ENCODE data around the gene GTF2F2. TPM values are rescaled to one million over a fixed set of nuclear protein-coding genes. Genes with fewer than 3 reads are reported as not detected.

GTF2F2 gene
- total RNA-seq, 1 donor from 2014 or later = 18.9 TPM

DNA sequence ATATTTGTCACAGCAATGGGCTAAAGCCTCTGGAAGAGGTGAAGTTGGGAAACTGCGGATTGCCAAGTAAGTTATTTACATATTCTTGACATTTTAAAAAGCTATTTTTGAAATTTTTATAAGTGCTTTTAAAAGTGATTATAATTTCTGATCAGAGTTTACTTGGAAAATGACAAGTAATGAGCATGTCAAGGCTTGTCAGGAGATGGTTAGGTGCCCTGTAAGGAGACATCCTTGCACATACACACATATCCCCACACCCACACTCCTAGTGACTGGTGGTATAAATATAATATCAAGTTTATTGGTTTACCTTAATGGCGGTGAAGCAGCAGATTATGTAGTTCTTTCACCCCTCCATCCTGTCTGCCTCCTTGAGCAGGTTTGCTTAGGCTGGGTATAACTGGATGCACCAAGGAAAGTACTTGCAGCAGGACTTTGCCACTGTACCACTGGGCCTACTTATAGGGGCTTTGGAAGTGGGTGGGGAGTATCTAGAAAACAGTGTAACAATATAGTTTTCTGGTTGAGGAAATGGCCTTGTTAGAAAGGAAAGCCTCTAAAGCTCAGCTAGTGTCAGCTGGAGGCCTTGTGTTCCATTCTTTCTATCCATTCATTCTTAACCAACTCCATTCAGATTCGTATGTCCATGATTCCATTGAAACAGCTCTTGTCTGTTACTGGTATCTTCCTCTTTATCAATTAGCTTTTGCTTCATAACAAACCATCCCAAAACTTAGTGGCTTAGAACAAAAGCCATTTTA, 16.6 kb downstream of the GTF2F2 start:
- TF ChIP-seq POLR2A (IDR thresholded peaks at IDR 0.05) (no peak), POLR2AphosphoS5 (IDR thresholded peaks at IDR 0.05; ENCODE audit: insufficient read depth in 1 of 2, low read depth in 1 of 2) (no peak)
- TF ChIP-seq, protein P1, sequence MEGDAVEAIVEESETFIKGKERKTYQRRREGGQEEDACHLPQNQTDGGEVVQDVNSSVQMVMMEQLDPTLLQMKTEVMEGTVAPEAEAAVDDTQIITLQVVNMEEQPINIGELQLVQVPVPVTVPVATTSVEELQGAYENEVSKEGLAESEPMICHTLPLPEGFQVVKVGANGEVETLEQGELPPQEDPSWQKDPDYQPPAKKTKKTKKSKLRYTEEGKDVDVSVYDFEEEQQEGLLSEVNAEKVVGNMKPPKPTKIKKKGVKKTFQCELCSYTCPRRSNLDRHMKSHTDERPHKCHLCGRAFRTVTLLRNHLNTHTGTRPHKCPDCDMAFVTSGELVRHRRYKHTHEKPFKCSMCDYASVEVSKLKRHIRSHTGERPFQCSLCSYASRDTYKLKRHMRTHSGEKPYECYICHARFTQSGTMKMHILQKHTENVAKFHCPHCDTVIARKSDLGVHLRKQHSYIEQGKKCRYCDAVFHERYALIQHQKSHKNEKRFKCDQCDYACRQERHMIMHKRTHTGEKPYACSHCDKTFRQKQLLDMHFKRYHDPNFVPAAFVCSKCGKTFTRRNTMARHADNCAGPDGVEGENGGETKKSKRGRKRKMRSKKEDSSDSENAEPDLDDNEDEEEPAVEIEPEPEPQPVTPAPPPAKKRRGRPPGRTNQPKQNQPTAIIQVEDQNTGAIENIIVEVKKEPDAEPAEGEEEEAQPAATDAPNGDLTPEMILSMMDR (IDR thresholded peaks at IDR 0.05) = no peak
- H3K27me3 ChIP-seq = no peaks in the 10 kb centered on the region
- intact Hi-C loops (cut with DNase I) = no loop called here
- no peak overlapping the region for H3K4me3 ChIP-seq
- no peak overlapping the region for H3K27ac ChIP-seq
- H3K9me3 ChIP-seq = no peaks in the 10 kb centered on the region
- H3K36me3 ChIP-seq = no peaks in the 10 kb centered on the region
- no peak for DNase-seq (ENCODE audit: extremely low spot score in 2 of 2)
- no peaks in the 10 kb centered on the region for H3K4me1 ChIP-seq

DNA sequence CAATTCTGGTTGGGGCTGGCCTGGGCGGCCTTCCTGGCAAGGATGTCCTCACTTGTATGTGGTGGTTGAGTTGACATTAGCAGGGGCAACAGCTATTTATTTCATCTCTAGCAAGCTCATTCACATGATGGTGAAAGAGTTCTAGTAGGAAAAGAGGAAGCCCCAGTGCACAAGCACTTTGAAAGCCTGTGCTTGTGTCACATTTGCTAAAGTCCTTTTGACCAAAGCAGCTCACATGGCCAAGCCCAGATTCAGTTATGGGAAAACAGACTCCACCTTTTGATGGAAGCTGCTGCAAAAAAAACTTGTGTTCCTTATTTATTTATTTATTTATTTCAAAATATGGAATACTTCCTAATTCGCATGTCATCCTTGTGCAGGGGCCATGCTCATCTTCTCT, 17.2 kb downstream of the GTF2F2 start:
- intact Hi-C loops (cut with DNase I) = no loop called here
- Histone ChIP-seq H3K4me1 (no peaks in the 10 kb centered on the region), H3K27ac (no peak overlapping the region), H3K9me3 (no peaks in the 10 kb centered on the region), H3K4me3 (no peak overlapping the region), H3K27me3 (no peaks in the 10 kb centered on the region), H3K36me3 (no peaks in the 10 kb centered on the region)
- no peak for DNase-seq (ENCODE audit: extremely low spot score in 2 of 2)
- TF ChIP-seq POLR2AphosphoS5 (IDR thresholded peaks at IDR 0.05; ENCODE audit: insufficient read depth in 1 of 2, low read depth in 1 of 2) (no peak), POLR2A (IDR thresholded peaks at IDR 0.05) (no peak)
- TF ChIP-seq, protein P1 (IDR thresholded peaks at IDR 0.05) = no peak

- Histone ChIP-seq H3K4me1 (no peaks in the 10 kb centered on the region), H3K27ac (no peak overlapping the region), H3K36me3 (no peaks in the 10 kb centered on the region), H3K4me3 (no peak overlapping the region), H3K9me3 (no peaks in the 10 kb centered on the region), H3K27me3 (no peaks in the 10 kb centered on the region)
- intact Hi-C loops (cut with DNase I) = no loop called here
- no peak for DNase-seq (ENCODE audit: extremely low spot score in 2 of 2)
- TF ChIP-seq POLR2A (IDR thresholded peaks at IDR 0.05) = no peak
- no peak for TF ChIP-seq POLR2AphosphoS5 (IDR thresholded peaks at IDR 0.05; ENCODE audit: insufficient read depth in 1 of 2, low read depth in 1 of 2)
- TF ChIP-seq, protein P1 (IDR thresholded peaks at IDR 0.05) = no peak
Measured at GRCh38 chr13:45138282-45138681, 18.0 kb downstream of the GTF2F2 start.

DNA sequence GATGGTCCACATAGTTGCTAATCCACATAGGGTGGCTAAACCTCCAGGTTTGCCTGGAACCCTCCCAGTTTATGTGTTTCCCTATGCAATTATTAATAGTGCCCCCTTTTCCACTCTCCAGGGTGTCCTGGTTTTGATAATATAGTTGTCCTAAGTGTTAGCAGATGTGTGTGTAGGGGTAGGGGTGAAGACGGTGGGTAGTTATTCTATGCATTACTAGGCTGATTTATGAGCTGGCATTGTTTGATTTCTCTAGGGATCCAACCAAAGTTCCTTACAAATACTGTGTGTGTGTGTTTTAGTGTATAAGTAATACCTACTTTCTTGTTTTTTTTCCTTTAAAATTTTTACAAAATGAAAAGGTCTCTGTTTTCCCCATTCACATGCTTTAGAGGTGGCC, 21.1 kb downstream of the GTF2F2 start:
- DNase-seq (ENCODE audit: extremely low spot score in 2 of 2) = no peak
- intact Hi-C loops (cut with DNase I) = no loop called here
- Histone ChIP-seq H3K27me3 (no peaks in the 10 kb centered on the region), H3K27ac (no peak overlapping the region), H3K9me3 (no peaks in the 10 kb centered on the region), H3K36me3 (no peaks in the 10 kb centered on the region), H3K4me1 (no peaks in the 10 kb centered on the region), H3K4me3 (no peak overlapping the region)
- TF ChIP-seq POLR2A (IDR thresholded peaks at IDR 0.05) = no peak

DNA sequence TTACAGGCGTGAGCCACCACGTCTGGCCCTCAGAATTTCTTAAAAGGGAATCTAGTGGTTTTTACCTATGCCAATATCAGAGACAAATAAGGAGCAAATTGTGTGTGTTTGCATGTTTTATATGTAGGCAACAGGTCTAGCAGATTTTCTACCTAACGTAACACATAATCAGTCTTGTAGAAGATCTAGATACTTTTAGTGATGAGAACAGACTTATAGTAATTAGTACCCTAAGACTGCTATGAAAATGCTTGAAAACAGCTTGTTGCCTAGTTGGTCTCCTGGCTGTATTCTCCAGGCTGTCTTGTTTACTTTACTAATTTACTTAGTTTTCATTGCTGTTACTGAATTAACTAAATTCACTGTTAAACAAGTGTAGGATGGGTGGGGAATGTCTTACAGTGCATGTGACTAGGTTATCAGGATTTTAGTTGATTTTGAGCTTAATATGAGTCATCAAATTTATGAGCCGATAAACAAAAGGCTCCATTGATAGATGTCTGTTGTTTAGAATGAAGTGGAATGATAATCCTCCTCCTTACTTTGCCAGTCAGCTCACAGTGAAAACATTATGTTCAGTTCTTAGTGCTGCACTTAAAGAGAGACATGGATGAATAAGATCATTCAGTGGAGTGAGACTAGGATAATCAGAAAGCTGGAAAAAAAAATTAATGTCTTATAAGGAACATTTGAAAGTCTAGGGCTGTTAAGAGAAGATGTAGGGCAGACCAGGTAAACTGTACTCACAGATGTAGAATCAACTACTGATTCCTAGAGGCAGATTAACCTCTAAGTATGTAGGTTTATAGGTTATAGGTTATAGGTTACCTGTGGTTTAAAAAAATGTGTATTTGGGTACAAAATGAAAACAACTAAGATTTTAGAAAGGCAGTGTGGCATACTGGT, 22.4 kb downstream of the GTF2F2 start:
- no peaks in the 10 kb centered on the region for H3K9me3 ChIP-seq
- no peak overlapping the region for H3K27ac ChIP-seq

DNA sequence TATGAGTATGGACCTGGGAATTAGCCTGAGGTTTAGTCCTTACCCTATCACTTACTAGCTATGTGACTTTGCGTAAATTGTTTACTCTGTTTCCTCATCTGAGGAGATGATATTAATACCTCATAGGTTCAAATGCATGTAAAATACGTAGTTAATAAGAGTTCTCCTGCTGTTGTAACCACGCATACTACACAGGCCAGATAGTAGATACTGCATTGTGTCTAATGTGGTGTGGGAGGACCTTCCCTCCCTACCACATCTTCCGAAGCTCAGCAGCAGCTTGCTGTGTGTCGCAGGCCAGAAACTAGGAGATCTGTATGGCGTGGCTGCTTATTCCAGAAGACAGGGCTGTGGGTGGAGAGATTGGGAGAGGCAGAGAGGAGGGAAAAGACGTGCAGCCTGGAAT, 23.0 kb downstream of the GTF2F2 start:
- H3K27me3 ChIP-seq = no peaks in the 10 kb centered on the region
- no peak for DNase-seq (ENCODE audit: extremely low spot score in 2 of 2)
- no peaks in the 10 kb centered on the region for H3K9me3 ChIP-seq
- no peak overlapping the region for H3K27ac ChIP-seq
- H3K36me3 ChIP-seq = no peaks in the 10 kb centered on the region
- intact Hi-C loops (cut with DNase I) = no loop called here
- H3K4me1 ChIP-seq = no peaks in the 10 kb centered on the region
- TF ChIP-seq POLR2AphosphoS5 (IDR thresholded peaks at IDR 0.05; ENCODE audit: insufficient read depth in 1 of 2, low read depth in 1 of 2) (no peak), POLR2A (IDR thresholded peaks at IDR 0.05) (no peak)
- TF ChIP-seq, protein P1 (IDR thresholded peaks at IDR 0.05) = no peak
- H3K4me3 ChIP-seq = no peak overlapping the region

More for the DNA sequence above, 22.4 kb downstream of the GTF2F2 start:
- Histone ChIP-seq H3K4me1 (no peaks in the 10 kb centered on the region), H3K27me3 (no peaks in the 10 kb centered on the region), H3K36me3 (no peaks in the 10 kb centered on the region), H3K4me3 (no peak overlapping the region)
- DNase-seq (ENCODE audit: extremely low spot score in 2 of 2) = no peak
- intact Hi-C loops (cut with DNase I) = no loop called here
- TF ChIP-seq POLR2A (IDR thresholded peaks at IDR 0.05) = no peak
